GM12874 (cell line): ENCODE data around the gene POLK.

ENCODE experiments used
- CTCF ChIP-seq: IDR thresholded peaks from 2 replicates; pipeline ENCODE4 v1.5.1; 2011; ENCODE audit warnings: low read depth, mild to moderate bottlenecking, control low read depth, low read length, moderate library complexity; ENCODE audit not compliant: insufficient read depth

The POLK gene

GRCh38 chr5:75513841-75514240 lies 2.1 kb downstream of the POLK start:
- TF ChIP-seq CTCF = no peak

- no peak for TF ChIP-seq CTCF
These were observed 2.6 kb downstream of the POLK start for GRCh38 chr5:75514323-75514722.

GRCh38 chr5:75519761-75520160 lies 8.1 kb downstream of the POLK start:
- no peak for TF ChIP-seq CTCF

GRCh38 chr5:75521195-75521594 lies 9.5 kb downstream of the POLK start:
- TF ChIP-seq CTCF = no peak

- TF ChIP-seq CTCF = no peak
These were observed 10.3 kb downstream of the POLK start for GRCh38 chr5:75522025-75522424.

- no peak for TF ChIP-seq CTCF
These were observed 10.9 kb downstream of the POLK start for GRCh38 chr5:75522542-75522941.

- no peak for TF ChIP-seq CTCF
These were observed 11.6 kb downstream of the POLK start for GRCh38 chr5:75523275-75523674.

- no peak for TF ChIP-seq CTCF
These were observed 12.4 kb downstream of the POLK start for GRCh38 chr5:75524071-75524470.
